ENCODE data around the gene PIP5K1C.

The PIP5K1C gene

GRCh38 chr19:3732108-3732507, 31.8 kb upstream of the PIP5K1C start:
- TF ChIP-seq, protein P1, sequence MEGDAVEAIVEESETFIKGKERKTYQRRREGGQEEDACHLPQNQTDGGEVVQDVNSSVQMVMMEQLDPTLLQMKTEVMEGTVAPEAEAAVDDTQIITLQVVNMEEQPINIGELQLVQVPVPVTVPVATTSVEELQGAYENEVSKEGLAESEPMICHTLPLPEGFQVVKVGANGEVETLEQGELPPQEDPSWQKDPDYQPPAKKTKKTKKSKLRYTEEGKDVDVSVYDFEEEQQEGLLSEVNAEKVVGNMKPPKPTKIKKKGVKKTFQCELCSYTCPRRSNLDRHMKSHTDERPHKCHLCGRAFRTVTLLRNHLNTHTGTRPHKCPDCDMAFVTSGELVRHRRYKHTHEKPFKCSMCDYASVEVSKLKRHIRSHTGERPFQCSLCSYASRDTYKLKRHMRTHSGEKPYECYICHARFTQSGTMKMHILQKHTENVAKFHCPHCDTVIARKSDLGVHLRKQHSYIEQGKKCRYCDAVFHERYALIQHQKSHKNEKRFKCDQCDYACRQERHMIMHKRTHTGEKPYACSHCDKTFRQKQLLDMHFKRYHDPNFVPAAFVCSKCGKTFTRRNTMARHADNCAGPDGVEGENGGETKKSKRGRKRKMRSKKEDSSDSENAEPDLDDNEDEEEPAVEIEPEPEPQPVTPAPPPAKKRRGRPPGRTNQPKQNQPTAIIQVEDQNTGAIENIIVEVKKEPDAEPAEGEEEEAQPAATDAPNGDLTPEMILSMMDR (IDR thresholded peaks at IDR 0.05; ENCODE audit: low read depth, low read length), result no peak
- DNase-seq (ENCODE audit: low read depth, low spot score), result no peak
- no peak overlapping the region for H3K4me3 ChIP-seq (ENCODE audit: low read depth, low read length)
- in situ Hi-C loops (cut with HindIII; ENCODE audit: low sequenced_read_pairs), result no loop called here

- no peak for DNase-seq (ENCODE audit: low read depth, low spot score)
- in situ Hi-C loops (cut with HindIII; ENCODE audit: low sequenced_read_pairs), result no loop called here
- TF ChIP-seq, protein P1 (IDR thresholded peaks at IDR 0.05; ENCODE audit: low read depth, low read length), result no peak
- H3K4me3 ChIP-seq (ENCODE audit: low read depth, low read length), result no peak overlapping the region
Measured at GRCh38 chr19:3730457-3730958, 30.2 kb upstream of the PIP5K1C start.

- TF ChIP-seq, protein P1 (IDR thresholded peaks at IDR 0.05; ENCODE audit: low read depth, low read length), result no peak
- H3K4me3 ChIP-seq (ENCODE audit: low read depth, low read length), result no peak overlapping the region
- no peak for DNase-seq (ENCODE audit: low read depth, low spot score)
- in situ Hi-C loops (cut with HindIII; ENCODE audit: low sequenced_read_pairs), result no loop called here
Measured at GRCh38 chr19:3725640-3726310, 25.5 kb upstream of the PIP5K1C start.

DNA sequence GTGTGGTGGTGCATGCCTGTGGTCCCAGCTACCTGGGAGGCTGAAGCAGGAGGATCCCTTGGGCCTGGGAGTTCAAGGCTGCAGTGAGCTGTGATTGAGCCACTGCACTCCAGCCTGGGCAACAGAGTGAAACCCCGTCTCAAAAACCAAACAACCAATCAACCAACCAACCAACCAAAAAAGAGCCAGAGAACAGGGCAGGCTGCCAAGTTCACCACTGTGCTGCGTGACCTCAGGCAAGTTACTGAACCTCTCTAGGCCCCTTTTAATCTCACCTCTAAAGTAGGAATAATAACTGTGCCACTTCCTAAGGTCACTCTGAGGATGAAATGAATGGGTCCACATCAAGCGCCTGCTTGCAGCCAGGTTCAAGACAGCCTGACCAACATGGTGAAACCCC, 24.9 kb upstream of the PIP5K1C start:
- DNase-seq (ENCODE audit: low read depth, low spot score), result no peak
- TF ChIP-seq, protein P1 (IDR thresholded peaks at IDR 0.05; ENCODE audit: low read depth, low read length), result no peak
- in situ Hi-C loops (cut with HindIII; ENCODE audit: low sequenced_read_pairs), result no loop called here

GRCh38 chr19:3723883-3724282, 23.6 kb upstream of the PIP5K1C start:
- in situ Hi-C loops (cut with HindIII; ENCODE audit: low sequenced_read_pairs), result no loop called here

More for the DNA sequence above, 24.9 kb upstream of the PIP5K1C start:
- H3K4me3 ChIP-seq (ENCODE audit: low read depth, low read length), result no peak overlapping the region

DNA sequence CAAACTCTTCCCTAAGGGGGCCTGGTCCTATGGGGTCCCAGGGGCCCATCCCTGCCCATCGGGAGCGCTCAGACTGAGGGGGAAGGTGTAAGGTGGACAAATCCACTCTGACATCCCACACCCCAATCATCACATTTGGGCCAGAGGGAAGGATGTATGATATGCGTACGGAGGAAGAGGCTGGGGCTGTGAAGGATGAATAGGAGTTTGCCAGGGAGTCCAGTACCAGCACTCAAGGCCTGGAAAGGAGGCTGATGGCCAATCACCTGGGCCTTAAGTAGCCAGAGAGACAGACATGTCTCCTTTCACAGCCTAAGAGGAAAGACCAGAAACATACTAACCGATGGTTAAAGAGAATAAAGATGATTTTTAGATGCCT, 22.8 kb upstream of the PIP5K1C start:
- no peak overlapping the region for H3K4me3 ChIP-seq (ENCODE audit: low read depth, low read length)
- in situ Hi-C loops (cut with HindIII; ENCODE audit: low sequenced_read_pairs), result no loop called here
- TF ChIP-seq, protein P1 (IDR thresholded peaks at IDR 0.05; ENCODE audit: low read depth, low read length), result no peak
- no peak for DNase-seq (ENCODE audit: low read depth, low spot score)

More at GRCh38 chr19:3723883-3724282, 23.6 kb upstream of the PIP5K1C start:
- H3K4me3 ChIP-seq (ENCODE audit: low read depth, low read length), result no peak overlapping the region
- DNase-seq (ENCODE audit: low read depth, low spot score), result no peak
- TF ChIP-seq, protein P1 (IDR thresholded peaks at IDR 0.05; ENCODE audit: low read depth, low read length), result no peak
